Lower leg skin (tissue), 3 donors: ENCODE results near the gene KIF21B.

ENCODE experiments used
- CTCF ChIP-seq, 3 donors: fragments of 450-650 bp; IDR thresholded peaks; one replicate each; pipeline ENCODE4 v1.5.1; 2016; ENCODE audit warnings: antibody characterized with exemption in 3 of 3, mild to moderate bottlenecking in 3 of 3, moderate library complexity in 2 of 3
- POLR2A ChIP-seq, 2 donors: fragments of 450-650 bp; IDR thresholded peaks; one replicate each; pipeline ENCODE4 v1.6.1; 2016 to 2017; ENCODE audit warnings: antibody characterized with exemption in 2 of 2, mild to moderate bottlenecking in 1 of 2, moderate library complexity in 1 of 2

- TF ChIP-seq POLR2A (IDR thresholded peaks at IDR 0.05) (no peak), CTCF (IDR thresholded peaks at IDR 0.05) (no peak)
Observed at GRCh38 chr1:201020721-201021629, 2.5 kb downstream of the KIF21B start.
